ENCODE results near the gene DNAH3. TPM values are rescaled to one million over a fixed set of nuclear protein-coding genes. Genes with fewer than 3 reads are reported as not detected.

Gene DNAH3
- total RNA-seq, 4 donors from 2014 or later = 0.72 to 1.8 (median 1.4) TPM

- WGBS, 2 donors = 42 to 50% methylated on average over 8 of the region's 8 CpGs
- H3K4me3 ChIP-seq (ENCODE audit: low read depth, poor library complexity, severe bottlenecking) = no peak overlapping the region
- TF ChIP-seq POLR2A (IDR thresholded peaks at IDR 0.05) = no peak
- TF ChIP-seq, protein P1, sequence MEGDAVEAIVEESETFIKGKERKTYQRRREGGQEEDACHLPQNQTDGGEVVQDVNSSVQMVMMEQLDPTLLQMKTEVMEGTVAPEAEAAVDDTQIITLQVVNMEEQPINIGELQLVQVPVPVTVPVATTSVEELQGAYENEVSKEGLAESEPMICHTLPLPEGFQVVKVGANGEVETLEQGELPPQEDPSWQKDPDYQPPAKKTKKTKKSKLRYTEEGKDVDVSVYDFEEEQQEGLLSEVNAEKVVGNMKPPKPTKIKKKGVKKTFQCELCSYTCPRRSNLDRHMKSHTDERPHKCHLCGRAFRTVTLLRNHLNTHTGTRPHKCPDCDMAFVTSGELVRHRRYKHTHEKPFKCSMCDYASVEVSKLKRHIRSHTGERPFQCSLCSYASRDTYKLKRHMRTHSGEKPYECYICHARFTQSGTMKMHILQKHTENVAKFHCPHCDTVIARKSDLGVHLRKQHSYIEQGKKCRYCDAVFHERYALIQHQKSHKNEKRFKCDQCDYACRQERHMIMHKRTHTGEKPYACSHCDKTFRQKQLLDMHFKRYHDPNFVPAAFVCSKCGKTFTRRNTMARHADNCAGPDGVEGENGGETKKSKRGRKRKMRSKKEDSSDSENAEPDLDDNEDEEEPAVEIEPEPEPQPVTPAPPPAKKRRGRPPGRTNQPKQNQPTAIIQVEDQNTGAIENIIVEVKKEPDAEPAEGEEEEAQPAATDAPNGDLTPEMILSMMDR (IDR thresholded peaks at IDR 0.05) = no peak
- intact Hi-C loops (cut with DNase I; ENCODE audit: low total_unique reads) = no loop called here
- DNase-seq (ENCODE audit: low spot score in 2 of 2) = no peak
These were observed 179.2 kb downstream of the DNAH3 start for GRCh38 chr16:20971401-20971800.

DNA sequence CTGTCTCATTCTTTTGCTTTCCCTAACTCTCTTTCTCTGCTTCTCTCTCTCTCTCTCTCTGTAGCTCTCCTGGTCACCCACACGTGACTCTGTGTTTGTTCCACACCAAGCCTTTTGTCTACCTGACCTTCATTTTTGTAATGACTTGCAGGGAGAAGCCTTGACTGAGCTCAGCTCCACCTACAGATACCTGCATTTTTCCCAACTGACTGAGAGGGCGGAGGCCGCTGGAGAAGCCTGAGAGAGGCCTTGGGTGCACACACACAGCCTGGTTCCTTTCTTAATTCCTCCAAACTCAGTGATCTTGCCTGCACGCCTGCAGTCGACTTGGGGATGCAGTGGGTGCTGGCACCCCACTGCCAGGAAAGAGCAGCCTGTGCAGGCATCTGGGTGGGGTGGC is 181.3 kb downstream of the DNAH3 start:
- intact Hi-C loops (cut with DNase I; ENCODE audit: low total_unique reads) = no loop called here
- no peak for DNase-seq (ENCODE audit: low spot score in 2 of 2)
- no peak overlapping the region for H3K4me3 ChIP-seq (ENCODE audit: low read depth, poor library complexity, severe bottlenecking)
- 52 to 67% methylated on average over 3 to 5 of the region's 5 CpGs for WGBS, 2 donors
- no peak for TF ChIP-seq POLR2A (IDR thresholded peaks at IDR 0.05)
- TF ChIP-seq, protein P1 (IDR thresholded peaks at IDR 0.05) = no peak

DNA sequence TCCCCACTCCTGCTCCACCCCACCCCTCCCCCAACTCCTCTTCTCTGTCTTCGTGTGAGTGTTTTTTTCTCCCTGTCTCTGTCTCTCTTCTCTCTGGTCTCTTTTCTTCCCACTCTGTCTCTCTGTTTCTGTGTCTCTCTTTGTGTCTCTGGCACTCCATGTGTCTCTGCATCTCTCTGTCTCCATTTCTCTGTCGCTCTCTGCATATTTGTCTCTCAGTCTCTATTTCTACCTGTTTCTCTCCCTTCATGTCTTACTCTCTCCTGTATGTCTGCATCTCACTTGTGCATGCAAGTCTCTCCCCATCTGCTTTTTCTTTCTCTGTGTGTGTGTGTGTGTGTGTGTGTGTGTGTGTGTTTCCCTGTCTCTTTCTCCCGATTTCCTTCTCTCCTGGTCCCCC is 181.9 kb downstream of the DNAH3 start:
- WGBS, 2 donors = 51 to 57% methylated on average over 3 of the region's 3 CpGs
- DNase-seq (ENCODE audit: low spot score in 2 of 2) = no peak
- no peak for TF ChIP-seq POLR2A (IDR thresholded peaks at IDR 0.05)
- TF ChIP-seq, protein P1 (IDR thresholded peaks at IDR 0.05) = no peak
- no peak overlapping the region for H3K4me3 ChIP-seq (ENCODE audit: low read depth, poor library complexity, severe bottlenecking)
- intact Hi-C loops (cut with DNase I; ENCODE audit: low total_unique reads) = no loop called here

GRCh38 chr16:20960899-20961298 is 189.7 kb downstream of the DNAH3 start:
- WGBS, 2 donors = 74 to 80% methylated on average over 5 of the region's 5 CpGs

GRCh38 chr16:20957153-20957552 is 193.5 kb downstream of the DNAH3 start:
- peak in 1 of 2 donors; percentile 63 for DNase-seq (ENCODE audit: low spot score in 2 of 2)
- WGBS, 2 donors = 83 to 88% methylated on average over 3 of the region's 3 CpGs
- TF ChIP-seq, protein P1 (IDR thresholded peaks at IDR 0.05) = no peak
- no peak for TF ChIP-seq POLR2A (IDR thresholded peaks at IDR 0.05)
- H3K4me3 ChIP-seq (ENCODE audit: low read depth, poor library complexity, severe bottlenecking) = no peak overlapping the region
- intact Hi-C loops (cut with DNase I; ENCODE audit: low total_unique reads) = no loop called here

More at GRCh38 chr16:20960899-20961298, 189.7 kb downstream of the DNAH3 start:
- DNase-seq (ENCODE audit: low spot score in 2 of 2) = no peak
- intact Hi-C loops (cut with DNase I; ENCODE audit: low total_unique reads) = no loop called here
- TF ChIP-seq POLR2A (IDR thresholded peaks at IDR 0.05) = no peak
- TF ChIP-seq, protein P1 (IDR thresholded peaks at IDR 0.05) = no peak
- H3K4me3 ChIP-seq (ENCODE audit: low read depth, poor library complexity, severe bottlenecking) = no peak overlapping the region

DNA sequence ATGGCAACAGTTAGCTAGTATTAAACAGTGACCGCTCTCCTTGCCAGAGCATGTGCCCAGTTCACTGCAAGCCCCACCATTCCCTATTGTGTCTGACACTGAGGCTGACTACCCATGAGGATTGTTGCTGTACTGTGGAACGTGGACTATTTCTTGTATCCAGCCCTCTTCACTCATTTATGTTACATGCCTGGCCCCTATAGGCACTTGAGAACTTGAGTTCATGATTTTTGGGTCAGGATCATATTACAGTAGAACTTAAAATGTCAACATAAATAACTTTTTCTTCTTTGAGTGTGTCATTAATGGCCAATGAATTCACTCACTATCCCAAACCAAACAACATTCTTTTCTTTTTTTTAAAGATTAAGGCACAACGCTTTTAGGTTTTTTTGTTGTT is 194.3 kb downstream of the DNAH3 start:
- H3K4me3 ChIP-seq (ENCODE audit: low read depth, poor library complexity, severe bottlenecking) = no peak overlapping the region
- DNase-seq (ENCODE audit: low spot score in 2 of 2) = no peak
- intact Hi-C loops (cut with DNase I; ENCODE audit: low total_unique reads) = no loop called here
- 62 to 75% methylated on average over 3 of the region's 3 CpGs for WGBS, 2 donors
- TF ChIP-seq, protein P1 (IDR thresholded peaks at IDR 0.05) = no peak
- TF ChIP-seq POLR2A (IDR thresholded peaks at IDR 0.05) = no peak
